ENCODE data around the gene WNT5A. TPM values are rescaled to one million over a fixed set of nuclear protein-coding genes. Genes with fewer than 3 reads are reported as not detected.

The WNT5A gene
- total and polyA plus RNA-seq, 9 of the 15 experiments (the other 6 are each of a cell fraction or from before 2014, with no cell fraction given) = 0.11 TPM; not detected in 8

DNA sequence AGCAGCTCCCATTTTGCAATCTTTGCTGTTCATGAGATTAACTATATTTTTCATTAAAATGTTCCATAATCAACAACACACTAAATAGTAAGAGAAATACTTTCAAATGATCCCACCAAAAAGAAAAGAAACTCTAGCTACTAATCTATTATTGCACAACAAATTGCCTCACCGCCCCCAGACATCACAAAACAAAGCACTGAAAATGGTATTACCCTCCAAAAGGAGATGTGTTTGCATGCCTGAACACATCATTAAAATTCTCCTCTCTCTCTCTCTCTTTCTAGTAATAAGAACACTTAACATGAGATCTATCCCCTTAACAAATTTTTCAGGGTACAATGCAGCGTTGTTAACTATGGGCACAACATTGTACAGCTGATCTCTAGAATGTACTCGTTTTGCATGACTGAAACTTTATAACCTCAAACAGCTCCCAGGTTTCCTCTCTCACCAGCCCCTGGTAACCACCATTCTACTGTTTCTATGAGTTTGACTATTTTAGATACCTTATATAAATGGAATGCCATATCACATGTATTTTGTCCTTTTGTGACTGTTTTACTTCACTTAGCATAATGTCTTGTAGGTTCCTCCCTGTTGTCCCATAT is 33.1 kb downstream of the WNT5A start (continued):
- TF ChIP-seq MGA (IDR thresholded peaks at IDR 0.05) = no peak
- no peak for TF ChIP-seq ZNF23 (CRISPR knock-in tag; IDR thresholded peaks at IDR 0.05)

All from K562 (cell line).